ENCODE results near the gene LAMC3.
"Not testable (repeated sequence)": the region's sequence is repeated elsewhere in the genome, so short reads cannot be mapped to it uniquely, and the experiment has no call there.

Gene LAMC3

GRCh38 chr9:131033269-131034224, 24.6 kb downstream of the LAMC3 start:
- no peak for DNase-seq (ENCODE audit: low spot score)
- TF ChIP-seq, protein P1, sequence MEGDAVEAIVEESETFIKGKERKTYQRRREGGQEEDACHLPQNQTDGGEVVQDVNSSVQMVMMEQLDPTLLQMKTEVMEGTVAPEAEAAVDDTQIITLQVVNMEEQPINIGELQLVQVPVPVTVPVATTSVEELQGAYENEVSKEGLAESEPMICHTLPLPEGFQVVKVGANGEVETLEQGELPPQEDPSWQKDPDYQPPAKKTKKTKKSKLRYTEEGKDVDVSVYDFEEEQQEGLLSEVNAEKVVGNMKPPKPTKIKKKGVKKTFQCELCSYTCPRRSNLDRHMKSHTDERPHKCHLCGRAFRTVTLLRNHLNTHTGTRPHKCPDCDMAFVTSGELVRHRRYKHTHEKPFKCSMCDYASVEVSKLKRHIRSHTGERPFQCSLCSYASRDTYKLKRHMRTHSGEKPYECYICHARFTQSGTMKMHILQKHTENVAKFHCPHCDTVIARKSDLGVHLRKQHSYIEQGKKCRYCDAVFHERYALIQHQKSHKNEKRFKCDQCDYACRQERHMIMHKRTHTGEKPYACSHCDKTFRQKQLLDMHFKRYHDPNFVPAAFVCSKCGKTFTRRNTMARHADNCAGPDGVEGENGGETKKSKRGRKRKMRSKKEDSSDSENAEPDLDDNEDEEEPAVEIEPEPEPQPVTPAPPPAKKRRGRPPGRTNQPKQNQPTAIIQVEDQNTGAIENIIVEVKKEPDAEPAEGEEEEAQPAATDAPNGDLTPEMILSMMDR (IDR thresholded peaks at IDR 0.05; ENCODE audit: extremely low read depth, missing control alignments), result no peak

- no peak for DNase-seq (ENCODE audit: low spot score)
- TF ChIP-seq, protein P1 (IDR thresholded peaks at IDR 0.05; ENCODE audit: extremely low read depth, missing control alignments), result no peak
These were observed 25.3 kb downstream of the LAMC3 start for GRCh38 chr9:131034268-131034667.

DNA sequence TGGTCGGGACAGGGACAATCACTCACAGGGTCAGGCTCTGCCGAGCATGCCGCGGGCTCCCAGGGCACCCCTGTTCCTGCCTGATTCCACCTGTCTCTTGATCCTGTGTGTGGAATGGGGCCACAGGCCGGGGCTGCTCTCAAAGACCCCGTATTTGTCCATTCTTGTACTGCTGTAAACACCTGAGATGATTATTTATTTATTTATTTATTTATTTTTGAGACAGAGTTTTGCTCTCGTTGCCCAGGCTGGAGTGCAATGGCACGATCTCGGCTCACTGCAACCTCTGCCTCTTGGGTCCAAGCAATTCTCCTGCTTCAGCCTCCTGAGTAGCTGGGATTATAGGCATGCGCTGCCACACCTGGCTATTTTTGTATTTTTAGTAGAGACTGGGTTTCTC, 25.8 kb downstream of the LAMC3 start:
- not testable (repeated sequence) for DNase-seq (ENCODE audit: low spot score)

DNA sequence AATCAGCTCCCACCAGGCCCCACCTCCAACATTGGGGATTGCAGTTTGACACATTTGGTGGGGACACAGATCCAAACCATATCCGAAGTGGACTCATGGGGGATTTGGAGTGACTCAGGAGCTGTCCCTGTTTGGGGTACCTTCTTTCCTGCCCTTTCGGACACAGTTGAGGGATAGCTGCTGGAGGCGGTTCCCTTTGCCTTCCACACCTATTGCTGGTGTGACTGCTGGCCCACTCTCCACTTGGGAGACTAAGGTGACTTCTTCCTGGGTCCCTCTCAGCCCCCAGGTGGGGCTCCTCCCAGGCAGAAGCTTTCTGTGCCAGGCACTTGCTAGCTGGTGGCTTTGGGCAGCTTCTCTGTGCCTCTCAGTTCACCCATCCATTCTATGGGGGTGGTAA, 26.6 kb downstream of the LAMC3 start:
- DNase-seq (ENCODE audit: low spot score), result no peak
- TF ChIP-seq, protein P1 (IDR thresholded peaks at IDR 0.05; ENCODE audit: extremely low read depth, missing control alignments), result no peak

DNA sequence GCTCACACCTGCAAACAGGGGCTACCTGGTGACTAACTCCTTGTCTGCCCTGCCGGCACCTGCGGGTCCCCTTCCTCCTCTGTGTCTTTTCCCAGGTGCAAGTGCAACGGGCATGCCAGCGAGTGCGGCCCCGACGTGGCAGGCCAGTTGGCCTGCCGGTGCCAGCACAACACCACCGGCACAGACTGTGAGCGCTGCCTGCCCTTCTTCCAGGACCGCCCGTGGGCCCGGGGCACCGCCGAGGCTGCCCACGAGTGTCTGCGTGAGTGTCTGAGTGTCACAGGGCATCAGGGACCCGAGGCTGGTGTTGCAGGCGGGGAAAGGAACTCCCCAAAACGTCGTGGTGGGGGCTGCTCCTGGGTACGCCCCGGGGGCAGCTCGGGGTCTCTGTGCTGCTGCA, 27.1 kb downstream of the LAMC3 start:
- TF ChIP-seq, protein P1 (IDR thresholded peaks at IDR 0.05; ENCODE audit: extremely low read depth, missing control alignments), result no peak
- DNase-seq (ENCODE audit: low spot score), result no peak

DNA sequence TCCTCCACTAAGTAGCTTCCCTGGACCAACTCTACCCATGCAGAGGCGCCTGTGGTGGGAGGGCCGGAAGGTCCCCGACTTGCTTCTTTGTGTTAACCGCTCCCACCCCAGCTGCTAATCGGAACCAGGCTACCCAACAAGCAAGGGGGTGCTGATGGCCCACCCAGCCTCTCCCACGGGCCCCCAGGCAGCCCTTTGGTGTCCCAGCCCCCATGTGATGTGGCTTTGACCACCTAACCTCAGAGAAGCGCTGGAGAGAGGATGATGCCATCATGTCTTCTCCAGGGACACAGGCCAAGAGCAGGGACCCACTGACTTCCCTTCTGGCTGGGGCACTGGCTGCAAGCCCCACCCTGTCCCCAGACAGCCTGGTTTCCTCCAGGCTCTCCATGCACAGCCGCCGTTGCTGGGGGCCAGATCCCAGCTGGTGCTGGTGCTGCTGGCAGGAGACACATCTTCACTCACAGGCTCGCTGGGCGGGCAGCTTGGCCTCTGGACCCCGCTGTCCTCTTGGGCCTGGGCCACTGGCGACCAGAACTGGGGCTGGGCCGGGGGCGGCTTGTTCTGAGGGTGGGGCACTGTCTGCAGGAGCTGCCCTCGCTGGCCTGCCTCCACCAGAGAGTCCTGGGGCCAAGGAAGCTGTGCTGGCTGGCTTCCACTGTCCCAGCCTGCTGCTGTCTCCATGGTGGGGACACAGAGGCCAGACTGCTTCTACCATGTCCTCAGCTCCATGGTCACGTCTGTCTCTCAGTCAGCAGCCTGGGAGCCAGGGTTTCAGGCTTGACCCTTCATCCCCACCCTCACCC, 27.8 kb downstream of the LAMC3 start:
- TF ChIP-seq, protein P1 (IDR thresholded peaks at IDR 0.05; ENCODE audit: extremely low read depth, missing control alignments), result no peak
- DNase-seq (ENCODE audit: low spot score), result no peak

GRCh38 chr9:131037335-131038255, 28.6 kb downstream of the LAMC3 start:
- no peak for DNase-seq (ENCODE audit: low spot score)
- TF ChIP-seq, protein P1 (IDR thresholded peaks at IDR 0.05; ENCODE audit: extremely low read depth, missing control alignments), result no peak
